Right renal pelvis (tissue), 4 donors: Measurements from ENCODE around the gene GLYATL1. TPM values are rescaled to one million over a fixed set of nuclear protein-coding genes. Genes with fewer than 3 reads are reported as not detected.
"Not testable (repeated sequence)": the region's sequence is repeated elsewhere in the genome, so short reads cannot be mapped to it uniquely, and the experiment has no call there.

Experiments used
- DNase-seq, 4 donors: peaks; one replicate each; pipeline ENCODE4 v3.0.0-alpha.2; 2013; ENCODE audit warnings: low read depth in 4 of 4, low spot score in 3 of 4, missing footprints in 1 of 4
- polyA plus RNA-seq, 4 donors: library from polyadenylated mRNA; unstranded; fragments of 120-200 nt; gene quantifications; one replicate each; pipeline ENCODE4 v1.2.1, GENCODE V29; 2013; ENCODE audit not compliant: insufficient read length in 4 of 4

GLYATL1 gene
- polyA plus RNA-seq, 4 donors = 133 to 240 (median 180) TPM

GRCh38 chr11:58992489-58992888 lies 53.2 kb downstream of the GLYATL1 start:
- no peak for DNase-seq

- no peak for DNase-seq
Measured at GRCh38 chr11:58994171-58994570, 54.9 kb downstream of the GLYATL1 start.

- no peak for DNase-seq
Measured at GRCh38 chr11:58998480-58999290, 59.4 kb downstream of the GLYATL1 start.

- no peak for DNase-seq
Measured at GRCh38 chr11:58999291-58999680, 60.0 kb downstream of the GLYATL1 start.

DNA sequence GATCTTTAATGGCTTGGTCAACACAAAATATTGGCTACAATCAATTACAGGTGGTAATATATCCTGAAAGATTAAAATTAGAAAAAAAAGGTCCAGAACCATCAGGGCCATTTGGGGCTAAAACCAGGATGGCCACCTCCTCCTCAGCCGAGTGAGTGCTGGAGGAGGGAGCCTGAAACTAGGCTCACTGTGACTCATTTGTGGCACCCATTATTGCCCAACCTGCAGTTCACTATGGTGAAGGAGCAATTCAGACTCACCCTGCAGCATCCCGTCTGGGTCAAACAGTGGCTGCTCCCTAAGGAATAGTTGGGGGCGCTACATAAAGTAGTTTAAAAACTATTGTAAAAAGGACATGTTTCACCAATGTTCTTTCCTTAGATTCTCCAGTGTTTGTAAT lies 60.7 kb downstream of the GLYATL1 start:
- DNase-seq = no peak

- not testable (repeated sequence) for DNase-seq
Measured at GRCh38 chr11:59002006-59002405, 62.7 kb downstream of the GLYATL1 start.

Other genes starting within 250 kb of the GLYATL1 start
- 100 to 1,000 TPM; 138 to 199 (median 158) TPM for gene GLYAT, start 207.5 kb upstream of the GLYATL1 start, polyA plus RNA-seq
- 1 to 10 TPM; 1.7 to 2.3 (median 2.0) TPM for gene GLYATL2, start 94.8 kb upstream of the GLYATL1 start, polyA plus RNA-seq
- not detected for gene GLYATL1B, start 146.8 kb downstream of the GLYATL1 start, polyA plus RNA-seq
- gene FAM111B, start 167.7 kb downstream of the GLYATL1 start, polyA plus RNA-seq = 10 to 100 TPM; 11.1 to 15.6 (median 13.4) TPM
- 10 to 100 TPM; 46.5 to 68.0 (median 56.0) TPM for gene FAM111A, start 203.4 kb downstream of the GLYATL1 start, polyA plus RNA-seq
- gene DTX4, start 232.6 kb downstream of the GLYATL1 start, polyA plus RNA-seq = 10 to 100 TPM; 42.0 to 52.5 (median 45.3) TPM